K562 (cell line): Measurements from ENCODE around the gene GGT1. TPM values are rescaled to one million over a fixed set of nuclear protein-coding genes. Genes with fewer than 3 reads are reported as not detected.

Experiments used
- ATAC-seq: fragments of 200-7000 bp; cut with Tn5 transposase; 3 replicates; pipeline ENCODE4 v1.9.1; 2020; ENCODE audit warnings: moderate library complexity
- BruUV-seq: library from RNA; stranded (reverse); fragments of 400-500 nt; replicated peaks from 2 replicates; lab custom pipeline; 2021; lab: Mats Ljungman, UMichigan
- CTCF ChIA-PET: fragments of 300-600 bp; formaldehyde crosslinking; extraction: SDS; loops from one replicate; lab custom pipeline; 2021; ENCODE audit warnings: low intra/inter-chr PET ratio; lab: Yijun Ruan, JAX
- POLR2A ChIA-PET: fragments of 300-600, 350-650 bp; sonication (Branson Sonifier 250); formaldehyde crosslinking; extraction: SDS; loops from one replicate; lab custom pipeline; 2021; ENCODE audit warnings: antibody characterized with exemption, inconsistent platforms; lab: Yijun Ruan, JAX
- DNase-seq, 4 experiments: peaks; one replicate each; pipeline versions ENCODE4 v3.0.0 to v3.0.0-alpha.2; 2011 to 2018; ENCODE audit warnings: low spot score in 3 of 4, mixed read lengths in 3 of 4; ENCODE audit errors: extremely low read depth in 1 of 4
- FAIRE-seq: peaks from 2 replicates; lab custom pipeline; 2011; peaks lifted over from hg19 to GRCh38; lab: Jason Lieb, UNC
- H2AFZ ChIP-seq: 2 replicates; pipeline ENCODE4 v1.6.0; 2011; ENCODE audit warnings: low read depth, low read length, control low read depth, inconsistent platforms
- H3K27ac ChIP-seq: fragments of 200-600 bp; 3 replicates; pipeline ENCODE4 v1.8.0; 2011; ENCODE audit warnings: low read depth, mild to moderate bottlenecking, control low read depth, inconsistent platforms, low read length, moderate library complexity, mixed read lengths; ENCODE audit errors: extremely low read depth
- H3K27me3 ChIP-seq, 2 experiments: fragments of 300-600 bp in 1 of 2; 2 replicates in 1 of 2; 3 replicates in 1 of 2; pipeline versions ENCODE4 v1.6.0 to v1.8.0; 2011; ENCODE audit warnings: inconsistent platforms in 2 of 2, low read length in 2 of 2, mild to moderate bottlenecking in 1 of 2, mixed read lengths in 1 of 2, moderate library complexity in 1 of 2; ENCODE audit not compliant: control insufficient read depth in 2 of 2, insufficient read depth in 2 of 2
- H3K36me3 ChIP-seq: fragments of 300-600 bp; 3 replicates; pipeline ENCODE4 v1.8.0; 2011; ENCODE audit warnings: mild to moderate bottlenecking, low read length, inconsistent platforms; ENCODE audit not compliant: control insufficient read depth, insufficient read depth
- H3K4me1 ChIP-seq, 2 experiments: fragments of 200-600 bp in 1 of 2; replicated peaks in 1 of 2; 2 replicates in 1 of 2; 3 replicates in 1 of 2; pipeline versions ENCODE4 v1.5.1 to v1.8.0; 2011; ENCODE audit warnings: inconsistent platforms in 2 of 2, low read length in 2 of 2, mild to moderate bottlenecking in 1 of 2, mixed read lengths in 1 of 2, moderate library complexity in 1 of 2; ENCODE audit not compliant: control insufficient read depth in 2 of 2, insufficient read depth in 2 of 2
- H3K4me2 ChIP-seq: 2 replicates; pipeline ENCODE4 v1.6.1; 2011; ENCODE audit warnings: low read length, control low read depth, inconsistent platforms, mixed read lengths; ENCODE audit not compliant: insufficient read depth
- H3K4me3 ChIP-seq: fragments of 200-600 bp; sonication (generic), shearing (Covaris generic); 2 replicates; pipeline ENCODE4 v1.5.1; 2016; ENCODE audit warnings: control low read depth, inconsistent platforms
- H3K79me2 ChIP-seq: fragments of 200-600 bp; 3 replicates; pipeline ENCODE4 v1.8.0; 2011; ENCODE audit warnings: low read length, inconsistent platforms; ENCODE audit not compliant: control insufficient read depth, insufficient read depth
- H3K9ac ChIP-seq, 2 experiments: 2 replicates each; pipeline versions ENCODE4 v1.6.0 to v1.6.1; 2011; ENCODE audit warnings: low read depth in 2 of 2, low read length in 2 of 2, control low read depth in 1 of 2, inconsistent platforms in 1 of 2, mild to moderate bottlenecking in 1 of 2, mixed read lengths in 1 of 2; ENCODE audit not compliant: insufficient read depth in 1 of 2
- H3K9me1 ChIP-seq: one replicate; pipeline ENCODE4 v1.6.0; 2011; ENCODE audit warnings: inconsistent platforms, mild to moderate bottlenecking, low read length, moderate library complexity; ENCODE audit not compliant: control insufficient read depth, insufficient read depth
- H3K9me3 ChIP-seq: replicated peaks from 2 replicates; pipeline ENCODE4 v1.5.1; 2011; ENCODE audit warnings: low read depth, low read length, inconsistent platforms; ENCODE audit not compliant: control insufficient read depth, insufficient read depth
- H4K20me1 ChIP-seq: replicated peaks from 2 replicates; pipeline ENCODE4 v1.6.1; 2011; ENCODE audit warnings: low read length, inconsistent platforms, mixed read lengths; ENCODE audit not compliant: control insufficient read depth, insufficient read depth
- ZNF431 ChIP-seq: sonication (generic); formaldehyde crosslinking; IDR thresholded peaks from 2 replicates; pipeline ENCODE4 v1.8.0; 2022; ENCODE audit warnings: mild to moderate bottlenecking, missing genetic modification reagents
- ZSCAN32 ChIP-seq: fragments of 450-650 bp; formaldehyde crosslinking; IDR thresholded peaks from 2 replicates; pipeline ENCODE4 v1.4.0; 2020; ENCODE audit warnings: mild to moderate bottlenecking, moderate library complexity
- WGBS: fragments of 100-300 bp; shearing (Covaris generic); methylation state at CpG from one replicate; pipeline ENCODE4 v1.1.6; 2016; ENCODE audit warnings: low coverage, mixed read lengths; ENCODE audit not compliant: insufficient coverage; ENCODE audit errors: missing lambda C conversion rate; 5-methylcytosine and 5-hydroxymethylcytosine counted together
- in situ Hi-C: fragments of 300-500 bp; cut with MboI; formaldehyde crosslinking; loops from 4 replicates; pipeline ENCODE4 v1.15.0; 2018; ENCODE audit warnings: inconsistent platforms, mixed read lengths
- intact Hi-C: fragments of 100-400 bp; cut with micrococcal nuclease; formaldehyde crosslinking; loops from 2 replicates; pipeline ENCODE4 v1.14.2; 2022
- polyA plus RNA-seq, 8 experiments: library from polyadenylated mRNA; depleted of rRNA in 4 of 8; stranded (reverse) in 5 of 8; unstranded in 3 of 8; fragments of >200 nt; fragmentation: Nextera tagmentation in 2 of 8; fragmentation: Illumina TruSeq in 1 of 8; extraction: Ambion mirVana in 2 of 8; extraction: Trizol in 1 of 8; gene quantifications; 2 replicates each; pipeline versions ENCODE4 v1.2.1 to v1.2.3, GENCODE V29; 2011 to 2014; ENCODE audit warnings: inconsistent platforms in 1 of 8, missing spikeins in 1 of 8
- total RNA-seq, 7 experiments: library from RNA; depleted of rRNA in 6 of 7; stranded (reverse); fragments of >200 nt in 6 of 7; fragmentation: Illumina TruSeq in 2 of 7; extraction: Trizol in 2 of 7; gene quantifications; 2 replicates each; pipeline versions ENCODE4 v1.2.1 to v1.2.3, GENCODE V29; 2011 to 2021; ENCODE audit warnings: low replicate concordance in 1 of 7
- TF ChIP-seq, protein P1 (sequence below): fragments of 450-650 bp; IDR thresholded peaks from 2 replicates; pipeline ENCODE4 v1.6.1; 2016; ENCODE audit warnings: missing biosample characterization, missing genetic modification characterization
- TF ChIP-seq, protein P2 (sequence below): fragments of 250-450 bp; sonication (Bioruptor Pico); IDR thresholded peaks from 2 replicates; pipeline ENCODE4 v1.8.0; 2021; ENCODE audit warnings: moderate library complexity, mild to moderate bottlenecking, inconsistent platforms

GGT1 gene
- total and polyA plus RNA-seq, 9 of the 15 experiments (the other 6 are each of a cell fraction or from before 2014, with no cell fraction given): 0.46 to 11.8 (median 6.9) TPM

DNA sequence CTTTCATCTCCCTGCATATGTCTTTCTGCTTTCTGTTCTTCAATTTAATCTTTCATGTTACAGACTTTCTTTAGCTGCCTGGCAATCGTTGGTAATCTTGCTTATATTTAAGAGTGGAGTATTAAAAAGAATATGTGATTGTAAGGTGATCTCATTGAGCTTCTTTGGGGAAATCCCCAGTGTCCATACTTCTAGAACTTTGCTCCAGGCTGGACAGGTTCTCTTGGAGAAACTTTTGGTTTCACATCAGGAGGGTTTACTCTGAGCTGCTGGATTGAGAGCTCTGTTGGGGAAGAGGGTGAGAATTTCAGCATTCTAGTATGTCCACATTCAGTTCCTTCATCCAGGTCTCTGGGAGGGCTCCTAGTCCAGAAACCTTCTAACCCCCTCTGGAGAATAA is 26.2 kb upstream of the GGT1 start:
- Histone ChIP-seq H2AFZ (no peak overlapping the region), H3K9me1 (no peaks in the 10 kb centered on the region), H3K27ac (no peak overlapping the region), H3K4me1 (no peaks in the 10 kb centered on the region; a peak in 1 of 5 replicates), H3K27me3 (no peaks in the 10 kb centered on the region), H3K4me2 (no peak overlapping the region), H4K20me1 (no peaks in the 10 kb centered on the region), H3K79me2 (no peaks in the 10 kb centered on the region; the same call in 2 of the 3 replicates), H3K36me3 (peaks cover 29% of the 10 kb centered on the region), H3K9me3 (no peaks in the 10 kb centered on the region), H3K9ac (no peak overlapping the region), H3K4me3 (no peak overlapping the region)
- FAIRE-seq (no peak), DNase-seq (no peak)
- 63% methylated on average over 1 of the region's 1 CpG for WGBS
- intact Hi-C loops: no loop called here
- no TSS peak for BruUV-seq
- POLR2A ChIA-PET: interaction anchor here (0.6 to 1.5 kb wide), 2 partner anchors 13 to 15 kb away, joined by 3 read pairs; no protein-coding TSS in a partner anchor
- TF ChIP-seq, protein P1, sequence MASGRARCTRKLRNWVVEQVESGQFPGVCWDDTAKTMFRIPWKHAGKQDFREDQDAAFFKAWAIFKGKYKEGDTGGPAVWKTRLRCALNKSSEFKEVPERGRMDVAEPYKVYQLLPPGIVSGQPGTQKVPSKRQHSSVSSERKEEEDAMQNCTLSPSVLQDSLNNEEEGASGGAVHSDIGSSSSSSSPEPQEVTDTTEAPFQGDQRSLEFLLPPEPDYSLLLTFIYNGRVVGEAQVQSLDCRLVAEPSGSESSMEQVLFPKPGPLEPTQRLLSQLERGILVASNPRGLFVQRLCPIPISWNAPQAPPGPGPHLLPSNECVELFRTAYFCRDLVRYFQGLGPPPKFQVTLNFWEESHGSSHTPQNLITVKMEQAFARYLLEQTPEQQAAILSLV (tag): no peak
- TF ChIP-seq ZNF431 (CRISPR knock-in tag) (no peak), ZSCAN32 (CRISPR knock-in tag) (no peak)
- TF ChIP-seq, protein P2, sequence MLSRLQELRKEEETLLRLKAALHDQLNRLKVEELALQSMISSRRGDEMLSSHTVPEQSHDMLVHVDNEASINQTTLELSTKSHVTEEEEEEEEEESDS (CRISPR knock-in tag): no peak
- TF ChIP-seq, all 486 proteins: peak for 0
- CTCF ChIA-PET: no interaction called here
- in situ Hi-C loops: no loop called here
- ATAC-seq: no peak
